Neutrophil (primary cell): ENCODE data around the gene SMIM27.

Source experiments
- H3K27ac ChIP-seq: fragments of 200-600 bp; sonication (generic); 2 replicates; pipeline ENCODE4 v1.5.1; 2016; ENCODE audit warnings: mild to moderate bottlenecking, moderate library complexity
- H3K27me3 ChIP-seq: fragments of 200-600 bp; sonication (generic); 2 replicates; pipeline ENCODE4 v1.6.0; 2016; ENCODE audit warnings: mild to moderate bottlenecking
- H3K36me3 ChIP-seq: fragments of 200-600 bp; sonication (generic); 2 replicates; pipeline ENCODE4 v1.5.1; 2017
- H3K4me1 ChIP-seq, 2 experiments: fragments of 200-600 bp in 1 of 2; sonication (generic) in 1 of 2; 1 replicate in 1 of 2; 2 replicates in 1 of 2; pipeline versions ENCODE4 v1.5.1 to v1.6.1; 2013 to 2016; ENCODE audit warnings: low read depth in 1 of 2, low read length in 1 of 2, mild to moderate bottlenecking in 1 of 2, moderate library complexity in 1 of 2; ENCODE audit not compliant: control insufficient read depth in 1 of 2, insufficient read depth in 1 of 2
- H3K4me3 ChIP-seq, 2 experiments: fragments of 200-600 bp in 1 of 2; sonication (generic) in 1 of 2; 1 replicate in 1 of 2; 2 replicates in 1 of 2; pipeline ENCODE4 v1.5.1; 2013 to 2016; ENCODE audit warnings: low read depth in 1 of 2, low read length in 1 of 2, mild to moderate bottlenecking in 1 of 2, moderate library complexity in 1 of 2
- H3K9me3 ChIP-seq: fragments of 200-600 bp; sonication (generic); 2 replicates; pipeline ENCODE4 v1.5.1; 2016
- TF ChIP-seq, protein P1 (sequence below): fragments of 200-600 bp; sonication (generic); IDR thresholded peaks from 2 replicates; pipeline ENCODE4 v1.5.1; 2016; ENCODE audit warnings: antibody characterized with exemption

SMIM27 gene, protein sequence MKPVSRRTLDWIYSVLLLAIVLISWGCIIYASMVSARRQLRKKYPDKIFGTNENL

DNA sequence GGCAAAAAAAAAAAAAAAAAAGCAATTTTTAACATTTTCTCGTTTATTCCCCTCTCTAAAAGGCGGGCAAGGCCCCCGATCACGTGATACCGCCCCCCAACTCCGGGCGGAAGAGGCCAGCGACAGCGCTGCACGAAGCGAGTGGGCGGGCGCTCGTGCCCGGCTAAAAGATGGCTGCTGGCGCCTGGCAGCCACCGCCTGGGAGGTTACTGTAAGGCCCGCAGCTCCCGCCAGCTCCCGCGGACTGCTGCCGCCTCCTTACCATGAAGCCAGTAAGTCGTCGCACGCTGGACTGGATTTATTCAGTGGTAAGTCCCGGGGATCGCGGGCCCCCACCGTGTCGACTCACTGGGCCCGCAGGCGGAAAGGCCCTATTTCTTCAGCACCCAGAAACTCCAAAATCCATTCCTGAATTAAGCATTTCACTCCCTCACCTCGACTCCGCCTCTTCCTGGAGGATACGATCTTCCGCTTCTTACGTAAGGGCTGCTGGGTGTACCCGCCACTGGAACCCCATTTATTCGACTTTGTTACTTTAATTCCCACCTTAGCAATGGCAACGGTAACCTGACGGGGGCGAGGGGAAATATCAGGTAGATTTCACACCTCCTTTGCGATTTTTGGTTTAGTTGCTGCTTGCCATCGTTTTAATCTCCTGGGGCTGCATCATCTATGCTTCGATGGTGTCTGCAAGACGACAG lies at the start of gene SMIM27, which contains the start of gene TOPORS:
SMIM27 (plus strand) TSS at position 156 of the 701 bp plus-strand sequence; CDS start at position 264, 108 bp downstream.
TOPORS (minus strand) TSS at position 415 of the 701 bp plus-strand sequence; CDS start at position 265, 150 bp downstream.
- no peaks in the 10 kb centered on the region for H3K9me3 ChIP-seq
- no peaks in the 10 kb centered on the region for H3K36me3 ChIP-seq
- peak within 1 kb of the TSS; percentile 87 to 91 for H3K4me3 ChIP-seq
- TF ChIP-seq, protein P1, sequence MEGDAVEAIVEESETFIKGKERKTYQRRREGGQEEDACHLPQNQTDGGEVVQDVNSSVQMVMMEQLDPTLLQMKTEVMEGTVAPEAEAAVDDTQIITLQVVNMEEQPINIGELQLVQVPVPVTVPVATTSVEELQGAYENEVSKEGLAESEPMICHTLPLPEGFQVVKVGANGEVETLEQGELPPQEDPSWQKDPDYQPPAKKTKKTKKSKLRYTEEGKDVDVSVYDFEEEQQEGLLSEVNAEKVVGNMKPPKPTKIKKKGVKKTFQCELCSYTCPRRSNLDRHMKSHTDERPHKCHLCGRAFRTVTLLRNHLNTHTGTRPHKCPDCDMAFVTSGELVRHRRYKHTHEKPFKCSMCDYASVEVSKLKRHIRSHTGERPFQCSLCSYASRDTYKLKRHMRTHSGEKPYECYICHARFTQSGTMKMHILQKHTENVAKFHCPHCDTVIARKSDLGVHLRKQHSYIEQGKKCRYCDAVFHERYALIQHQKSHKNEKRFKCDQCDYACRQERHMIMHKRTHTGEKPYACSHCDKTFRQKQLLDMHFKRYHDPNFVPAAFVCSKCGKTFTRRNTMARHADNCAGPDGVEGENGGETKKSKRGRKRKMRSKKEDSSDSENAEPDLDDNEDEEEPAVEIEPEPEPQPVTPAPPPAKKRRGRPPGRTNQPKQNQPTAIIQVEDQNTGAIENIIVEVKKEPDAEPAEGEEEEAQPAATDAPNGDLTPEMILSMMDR = peak; percentile 25
- peaks cover 57 to 58% of the 10 kb centered on the region in 2 experiments for H3K4me1 ChIP-seq
- no peaks in the 10 kb centered on the region for H3K27me3 ChIP-seq
- peak within 1 kb of the TSS; percentile 96 for H3K27ac ChIP-seq

DNA sequence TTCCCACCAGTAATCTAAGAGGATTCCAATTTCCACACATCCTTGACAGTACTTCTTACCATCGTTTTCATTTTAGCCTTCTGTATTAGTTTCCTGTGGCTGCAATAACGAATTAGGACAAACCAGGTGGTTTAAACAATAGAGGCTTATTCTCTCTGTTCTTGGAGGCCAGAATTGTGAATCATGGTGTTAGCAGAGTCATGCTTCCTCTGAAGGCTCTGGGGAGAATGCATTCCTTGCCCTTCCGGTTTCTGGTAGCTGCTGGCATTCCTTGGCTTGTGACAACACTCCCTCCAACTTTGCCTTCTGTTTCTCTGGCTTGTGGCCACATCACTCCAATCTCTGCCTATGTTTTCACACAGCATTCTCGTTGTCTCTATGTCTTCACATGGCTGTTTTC lies 49.7 kb upstream of the SMIM27 start:
- no peak overlapping the region for H3K4me3 ChIP-seq
- no peak overlapping the region for H3K27ac ChIP-seq

DNA sequence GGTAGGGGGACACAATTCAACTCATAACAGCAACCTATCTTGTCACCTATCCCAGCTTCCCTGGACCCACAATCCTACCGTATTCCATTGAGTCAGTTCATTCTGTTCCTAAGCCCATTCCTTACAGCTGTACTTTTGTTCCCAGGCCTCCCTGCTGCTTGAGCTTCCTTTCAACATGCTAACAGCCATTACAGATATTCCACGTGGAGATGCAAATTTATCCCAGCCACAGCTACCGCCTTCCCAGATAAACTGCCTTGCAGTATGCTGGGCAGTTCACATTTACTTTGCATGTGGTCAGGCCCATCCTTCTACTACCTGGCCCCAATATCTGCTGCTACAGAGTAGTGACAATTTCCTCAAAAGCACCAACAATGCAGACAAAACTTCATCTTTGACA lies 49.1 kb upstream of the SMIM27 start:
- Histone ChIP-seq H3K27me3 (no peaks in the 10 kb centered on the region), H3K9me3 (no peaks in the 10 kb centered on the region), H3K4me1 (peaks cover under 1 to 2% of the 10 kb centered on the region in 2 experiments), H3K36me3 (peaks cover 24% of the 10 kb centered on the region), H3K27ac (no peak overlapping the region), H3K4me3 (no peak overlapping the region)
- TF ChIP-seq, protein P1 = no peak

More for the DNA sequence above, 49.7 kb upstream of the SMIM27 start:
- TF ChIP-seq, protein P1 = no peak
- H3K36me3 ChIP-seq = peaks cover 30% of the 10 kb centered on the region
- H3K9me3 ChIP-seq = no peaks in the 10 kb centered on the region
- H3K4me1 ChIP-seq = peaks cover 3 to 5% of the 10 kb centered on the region in 2 experiments
- no peaks in the 10 kb centered on the region for H3K27me3 ChIP-seq

DNA sequence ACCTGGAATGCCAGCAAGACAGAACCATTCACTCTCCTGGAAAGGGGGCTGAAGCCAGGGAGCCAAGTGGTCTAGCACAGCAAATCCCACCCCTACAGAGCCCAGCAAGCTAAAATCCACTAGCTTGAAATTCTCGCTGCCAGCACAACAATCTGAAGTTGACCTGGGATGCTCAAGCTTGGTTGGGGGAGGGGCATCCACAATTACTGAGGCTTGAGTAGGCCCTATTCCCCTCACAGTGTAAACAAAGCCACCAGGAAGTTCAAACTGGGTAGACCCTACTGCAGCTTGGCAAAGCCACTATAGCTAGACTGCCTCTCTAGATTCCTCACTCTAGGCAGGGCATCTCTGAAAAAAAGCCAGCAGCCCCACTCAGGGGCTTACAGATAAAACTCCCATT lies 43.4 kb upstream of the SMIM27 start:
- TF ChIP-seq, protein P1 = no peak
- Histone ChIP-seq H3K4me1 (no peaks in the 10 kb centered on the region), H3K9me3 (no peaks in the 10 kb centered on the region), H3K36me3 (peaks cover 4% of the 10 kb centered on the region), H3K4me3 (no peak overlapping the region), H3K27me3 (no peaks in the 10 kb centered on the region), H3K27ac (no peak overlapping the region)

DNA sequence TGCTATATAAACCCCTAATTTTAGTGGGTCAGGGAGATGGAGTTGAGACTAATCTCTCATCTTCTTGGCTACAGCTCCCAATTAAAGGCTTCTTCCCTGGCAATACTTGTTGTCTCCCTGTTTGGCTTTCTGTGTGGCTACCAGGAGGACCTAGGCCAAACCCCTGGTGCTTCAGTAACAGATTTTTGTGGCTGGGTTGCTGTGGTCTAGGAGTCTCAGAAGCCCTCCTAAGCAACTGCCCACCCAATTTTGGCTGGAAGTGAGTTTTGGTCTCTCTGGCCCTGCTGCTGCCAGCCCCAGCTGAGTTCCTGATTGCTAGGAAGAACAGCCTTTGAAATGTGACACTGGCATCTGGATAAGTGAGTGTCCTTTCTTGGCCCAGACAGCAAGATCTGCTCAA lies 35.9 kb upstream of the SMIM27 start:
- Histone ChIP-seq H3K27me3 (no peaks in the 10 kb centered on the region), H3K4me1 (no peaks in the 10 kb centered on the region), H3K36me3 (no peaks in the 10 kb centered on the region), H3K27ac (no peak overlapping the region), H3K4me3 (no peak overlapping the region), H3K9me3 (no peaks in the 10 kb centered on the region)
- TF ChIP-seq, protein P1 = no peak
